ENCODE data around the gene SMURF1.

The SMURF1 gene

GRCh38 chr7:99021941-99022560 lies 121.9 kb downstream of the SMURF1 start:
- peak; percentile 12; the same call in 1 of the 3 replicates for ATAC-seq
- TF ChIP-seq, protein P1, sequence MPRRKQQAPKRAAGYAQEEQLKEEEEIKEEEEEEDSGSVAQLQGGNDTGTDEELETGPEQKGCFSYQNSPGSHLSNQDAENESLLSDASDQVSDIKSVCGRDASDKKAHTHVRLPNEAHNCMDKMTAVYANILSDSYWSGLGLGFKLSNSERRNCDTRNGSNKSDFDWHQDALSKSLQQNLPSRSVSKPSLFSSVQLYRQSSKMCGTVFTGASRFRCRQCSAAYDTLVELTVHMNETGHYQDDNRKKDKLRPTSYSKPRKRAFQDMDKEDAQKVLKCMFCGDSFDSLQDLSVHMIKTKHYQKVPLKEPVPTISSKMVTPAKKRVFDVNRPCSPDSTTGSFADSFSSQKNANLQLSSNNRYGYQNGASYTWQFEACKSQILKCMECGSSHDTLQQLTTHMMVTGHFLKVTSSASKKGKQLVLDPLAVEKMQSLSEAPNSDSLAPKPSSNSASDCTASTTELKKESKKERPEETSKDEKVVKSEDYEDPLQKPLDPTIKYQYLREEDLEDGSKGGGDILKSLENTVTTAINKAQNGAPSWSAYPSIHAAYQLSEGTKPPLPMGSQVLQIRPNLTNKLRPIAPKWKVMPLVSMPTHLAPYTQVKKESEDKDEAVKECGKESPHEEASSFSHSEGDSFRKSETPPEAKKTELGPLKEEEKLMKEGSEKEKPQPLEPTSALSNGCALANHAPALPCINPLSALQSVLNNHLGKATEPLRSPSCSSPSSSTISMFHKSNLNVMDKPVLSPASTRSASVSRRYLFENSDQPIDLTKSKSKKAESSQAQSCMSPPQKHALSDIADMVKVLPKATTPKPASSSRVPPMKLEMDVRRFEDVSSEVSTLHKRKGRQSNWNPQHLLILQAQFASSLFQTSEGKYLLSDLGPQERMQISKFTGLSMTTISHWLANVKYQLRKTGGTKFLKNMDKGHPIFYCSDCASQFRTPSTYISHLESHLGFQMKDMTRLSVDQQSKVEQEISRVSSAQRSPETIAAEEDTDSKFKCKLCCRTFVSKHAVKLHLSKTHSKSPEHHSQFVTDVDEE (CRISPR knock-in tag; IDR thresholded peaks at IDR 0.05) = no peak
- no peak for TF ChIP-seq ZNF8 (CRISPR knock-in tag; IDR thresholded peaks at IDR 0.05)
- no peak for TF ChIP-seq CSRNP3 (CRISPR knock-in tag; IDR thresholded peaks at IDR 0.05)
- no peak for TF ChIP-seq ZNF70 (CRISPR knock-in tag; IDR thresholded peaks at IDR 0.05)
- no peak for TF ChIP-seq GLIS3 (CRISPR knock-in tag; IDR thresholded peaks at IDR 0.05)
- TF ChIP-seq OSR1 (CRISPR knock-in tag; IDR thresholded peaks at IDR 0.05) = no peak
- TF ChIP-seq ARNTL (CRISPR knock-in tag; IDR thresholded peaks at IDR 0.05; ENCODE audit: borderline replicate concordance, low read depth) = no peak
- no peak for TF ChIP-seq CSDC2 (CRISPR knock-in tag; IDR thresholded peaks at IDR 0.05)
- no peak for TF ChIP-seq ZNF565 (CRISPR knock-in tag; conservative IDR thresholded peaks at IDR 0.05; ENCODE audit: low read depth)
- no peak for TF ChIP-seq CREB5 (CRISPR knock-in tag; IDR thresholded peaks at IDR 0.05; ENCODE audit: low read depth)
- no peak for TF ChIP-seq TCF4 (CRISPR knock-in tag; IDR thresholded peaks at IDR 0.05; ENCODE audit: borderline replicate concordance)

DNA sequence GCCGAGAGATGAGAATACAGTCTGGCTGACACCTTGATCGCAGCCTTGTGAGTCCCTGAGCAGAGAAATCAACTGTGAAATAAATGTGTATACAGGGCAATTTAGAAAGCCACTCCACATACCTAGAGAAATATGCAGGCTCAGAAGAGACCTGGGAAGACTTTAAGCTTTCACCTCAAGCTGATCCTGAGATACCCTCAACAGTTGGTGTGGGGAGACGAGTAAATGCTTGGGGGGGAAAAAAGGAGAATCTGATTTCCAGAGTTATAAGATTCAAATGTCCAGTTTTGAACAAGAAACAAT lies 123.5 kb downstream of the SMURF1 start:
- no peak for ATAC-seq
- TF ChIP-seq CSDC2 (CRISPR knock-in tag; IDR thresholded peaks at IDR 0.05) = no peak
- TF ChIP-seq, protein P2, sequence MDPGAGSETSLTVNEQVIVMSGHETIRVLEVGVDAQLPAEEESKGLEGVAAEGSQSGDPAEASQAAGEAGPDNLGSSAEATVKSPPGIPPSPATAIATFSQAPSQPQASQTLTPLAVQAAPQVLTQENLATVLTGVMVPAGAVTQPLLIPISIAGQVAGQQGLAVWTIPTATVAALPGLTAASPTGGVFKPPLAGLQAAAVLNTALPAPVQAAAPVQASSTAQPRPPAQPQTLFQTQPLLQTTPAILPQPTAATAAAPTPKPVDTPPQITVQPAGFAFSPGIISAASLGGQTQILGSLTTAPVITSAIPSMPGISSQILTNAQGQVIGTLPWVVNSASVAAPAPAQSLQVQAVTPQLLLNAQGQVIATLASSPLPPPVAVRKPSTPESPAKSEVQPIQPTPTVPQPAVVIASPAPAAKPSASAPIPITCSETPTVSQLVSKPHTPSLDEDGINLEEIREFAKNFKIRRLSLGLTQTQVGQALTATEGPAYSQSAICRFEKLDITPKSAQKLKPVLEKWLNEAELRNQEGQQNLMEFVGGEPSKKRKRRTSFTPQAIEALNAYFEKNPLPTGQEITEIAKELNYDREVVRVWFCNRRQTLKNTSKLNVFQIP (CRISPR knock-in tag; IDR thresholded peaks at IDR 0.05; ENCODE audit: borderline replicate concordance, low read depth) = no peak

DNA sequence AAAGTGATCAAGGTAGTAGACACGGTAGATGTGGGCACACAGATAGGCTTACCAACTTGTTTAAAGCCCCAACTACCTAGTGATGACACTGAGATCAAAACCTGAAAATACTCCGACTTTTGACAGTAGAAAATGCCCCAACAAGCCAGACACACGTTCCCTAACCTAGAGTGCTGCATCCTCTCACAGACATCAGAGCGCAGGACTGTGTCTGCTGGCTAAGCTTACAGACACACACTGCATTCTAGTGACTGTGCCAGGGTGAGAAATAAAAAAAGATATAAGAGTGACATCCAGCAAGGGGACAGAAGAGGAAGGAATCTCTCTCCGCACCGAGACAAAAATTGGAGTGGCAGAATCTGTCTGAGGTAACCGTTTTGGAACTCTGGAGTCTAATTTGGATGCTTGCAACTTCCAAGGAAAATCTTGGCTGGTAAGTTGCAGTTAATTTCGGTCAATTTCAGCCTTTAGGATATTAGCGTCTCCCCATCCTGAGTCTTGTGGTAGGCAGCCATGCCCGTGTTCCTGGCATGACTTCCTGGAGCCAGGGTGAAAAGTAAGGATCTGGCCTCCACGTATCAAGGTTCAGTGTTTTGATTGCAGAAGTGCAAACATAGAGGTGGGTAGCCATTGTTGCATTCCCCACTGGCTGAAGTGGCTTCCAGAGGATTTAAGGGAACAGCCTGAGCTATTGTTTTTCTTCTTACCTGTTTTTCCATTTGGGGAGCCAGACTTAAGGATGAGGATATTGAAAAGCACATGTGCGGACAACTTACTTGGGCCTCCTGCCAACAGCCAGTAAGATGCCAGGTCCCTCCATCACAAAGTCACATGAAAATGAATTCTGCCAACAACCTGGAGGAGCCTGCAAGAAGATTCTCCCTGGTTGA lies 124.1 kb downstream of the SMURF1 start:
- no peak for TF ChIP-seq CREB5 (CRISPR knock-in tag; IDR thresholded peaks at IDR 0.05; ENCODE audit: low read depth)
- no peak for TF ChIP-seq ARNTL (CRISPR knock-in tag; IDR thresholded peaks at IDR 0.05; ENCODE audit: borderline replicate concordance, low read depth)
- TF ChIP-seq BACH2 (CRISPR knock-in tag; IDR thresholded peaks at IDR 0.05; ENCODE audit: borderline replicate concordance) = no peak
- TF ChIP-seq, protein P2 (CRISPR knock-in tag; IDR thresholded peaks at IDR 0.05; ENCODE audit: borderline replicate concordance, low read depth) = no peak
- TF ChIP-seq ZNF8 (CRISPR knock-in tag; IDR thresholded peaks at IDR 0.05) = no peak
- no peak for TF ChIP-seq ZFP30 (CRISPR knock-in tag; IDR thresholded peaks at IDR 0.05)
- TF ChIP-seq TOX (CRISPR knock-in tag; IDR thresholded peaks at IDR 0.05; ENCODE audit: borderline replicate concordance) = no peak
- TF ChIP-seq TCF4 (CRISPR knock-in tag; IDR thresholded peaks at IDR 0.05; ENCODE audit: borderline replicate concordance) = no peak
- no peak for TF ChIP-seq ISL1 (CRISPR knock-in tag; IDR thresholded peaks at IDR 0.05)
- no peak for TF ChIP-seq ZFP3 (CRISPR knock-in tag; IDR thresholded peaks at IDR 0.05)
- TF ChIP-seq GLIS3 (CRISPR knock-in tag; IDR thresholded peaks at IDR 0.05) = no peak
- no peak for TF ChIP-seq PATZ1 (CRISPR knock-in tag; IDR thresholded peaks at IDR 0.05; ENCODE audit: borderline replicate concordance)
- ATAC-seq = no peak
